ENCODE data around the gene ANKRD52. TPM values are rescaled to one million over a fixed set of nuclear protein-coding genes. Genes with fewer than 3 reads are reported as not detected.

Gene ANKRD52
- total and polyA plus RNA-seq, 9 of the 15 experiments (the other 6 are each of a cell fraction or from before 2014, with no cell fraction given), result 0.52 to 46.8 (median 7.9) TPM

DNA sequence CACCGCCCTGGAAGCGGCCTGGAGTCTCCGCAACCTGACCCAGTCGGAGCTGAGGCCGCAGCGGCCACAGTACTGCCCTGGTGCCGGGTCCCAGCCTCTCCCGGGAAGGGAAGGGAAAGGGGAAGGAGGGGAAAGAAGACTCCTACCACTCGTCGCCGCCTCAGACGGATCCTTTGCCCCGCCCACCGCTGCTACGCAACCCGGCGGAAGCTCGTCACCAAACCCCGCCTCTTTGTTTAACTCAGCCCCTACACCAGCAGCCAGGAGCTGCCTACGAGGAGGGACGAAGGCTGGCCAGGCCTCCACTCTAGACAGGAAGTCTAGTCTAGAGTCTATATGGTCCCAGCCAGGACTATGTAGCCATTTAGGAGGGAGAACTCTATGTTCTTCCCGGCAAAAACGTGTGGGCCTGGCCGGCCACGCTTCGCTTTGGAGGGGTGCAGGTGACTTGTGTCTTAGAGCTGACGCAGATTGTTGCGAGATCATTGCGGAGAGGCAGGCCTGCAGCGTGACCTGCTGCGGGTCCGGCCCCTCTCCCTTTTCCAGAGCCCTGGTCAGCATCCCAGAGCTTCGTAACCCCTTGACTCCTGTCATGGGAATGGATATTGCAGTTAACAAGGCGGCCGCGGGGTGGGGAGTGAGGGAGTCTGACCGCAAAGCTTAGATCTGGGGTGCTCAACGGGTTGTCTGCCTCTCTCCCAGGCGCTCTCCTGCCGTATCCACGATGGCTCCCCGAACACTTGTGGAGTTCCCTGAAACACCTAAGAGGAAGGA, 36.2 kb downstream of the ANKRD52 start, which contains the start of gene RNF41 (continued):
- TF ChIP-seq RUNX1 (IDR thresholded peaks at IDR 0.05; ENCODE audit: low read depth) (no peak), ZSCAN32 (CRISPR knock-in tag; IDR thresholded peaks at IDR 0.05) (no peak), ZNF79 (CRISPR knock-in tag; IDR thresholded peaks at IDR 0.05; ENCODE audit: low read depth) (no peak), SMAD1 (IDR thresholded peaks at IDR 0.05; ENCODE audit: low read depth, low read length, partially characterized antibody) (no peak), ZNF444 (CRISPR knock-in tag; IDR thresholded peaks at IDR 0.05) (no peak), SIN3A (IDR thresholded peaks at IDR 0.05; ENCODE audit: borderline replicate concordance in 2 of 2, control insufficient read depth in 1 of 2, low read depth in 2 of 2, low read length in 2 of 2) (no peak; a peak in 1 of 4 replicates), SLC30A9 (CRISPR knock-in tag; IDR thresholded peaks at IDR 0.05) (no peak), RFX1 (IDR thresholded peaks at IDR 0.05) (peak; percentile 87), CBFA2T2 (conservative IDR thresholded peaks at IDR 0.05) (no peak), ZNF561 (CRISPR knock-in tag; conservative IDR thresholded peaks at IDR 0.05) (no peak), SRSF1 (IDR thresholded peaks at IDR 0.05; ENCODE audit: low read depth, low read length) (no peak), ZKSCAN8 (CRISPR knock-in tag; IDR thresholded peaks at IDR 0.05) (no peak)
- TF ChIP-seq, protein P1, sequence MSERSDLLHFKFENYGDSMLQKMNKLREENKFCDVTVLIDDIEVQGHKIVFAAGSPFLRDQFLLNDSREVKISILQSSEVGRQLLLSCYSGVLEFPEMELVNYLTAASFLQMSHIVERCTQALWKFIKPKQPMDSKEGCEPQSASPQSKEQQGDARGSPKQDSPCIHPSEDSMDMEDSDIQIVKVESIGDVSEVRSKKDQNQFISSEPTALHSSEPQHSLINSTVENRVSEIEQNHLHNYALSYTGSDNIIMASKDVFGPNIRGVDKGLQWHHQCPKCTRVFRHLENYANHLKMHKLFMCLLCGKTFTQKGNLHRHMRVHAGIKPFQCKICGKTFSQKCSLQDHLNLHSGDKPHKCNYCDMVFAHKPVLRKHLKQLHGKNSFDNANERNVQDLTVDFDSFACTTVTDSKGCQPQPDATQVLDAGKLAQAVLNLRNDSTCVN (CRISPR knock-in tag; IDR thresholded peaks at IDR 0.05), result no peak
- TF ChIP-seq, protein P2, sequence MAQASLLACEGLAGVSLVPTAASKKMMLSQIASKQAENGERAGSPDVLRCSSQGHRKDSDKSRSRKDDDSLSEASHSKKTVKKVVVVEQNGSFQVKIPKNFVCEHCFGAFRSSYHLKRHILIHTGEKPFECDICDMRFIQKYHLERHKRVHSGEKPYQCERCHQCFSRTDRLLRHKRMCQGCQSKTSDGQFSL (CRISPR knock-in tag; IDR thresholded peaks at IDR 0.05), result peak; percentile 47; the same call in 1 of the 2 replicates
- TF ChIP-seq, protein P2 (tag; IDR thresholded peaks at IDR 0.05), result no peak
- TF ChIP-seq, protein P3, sequence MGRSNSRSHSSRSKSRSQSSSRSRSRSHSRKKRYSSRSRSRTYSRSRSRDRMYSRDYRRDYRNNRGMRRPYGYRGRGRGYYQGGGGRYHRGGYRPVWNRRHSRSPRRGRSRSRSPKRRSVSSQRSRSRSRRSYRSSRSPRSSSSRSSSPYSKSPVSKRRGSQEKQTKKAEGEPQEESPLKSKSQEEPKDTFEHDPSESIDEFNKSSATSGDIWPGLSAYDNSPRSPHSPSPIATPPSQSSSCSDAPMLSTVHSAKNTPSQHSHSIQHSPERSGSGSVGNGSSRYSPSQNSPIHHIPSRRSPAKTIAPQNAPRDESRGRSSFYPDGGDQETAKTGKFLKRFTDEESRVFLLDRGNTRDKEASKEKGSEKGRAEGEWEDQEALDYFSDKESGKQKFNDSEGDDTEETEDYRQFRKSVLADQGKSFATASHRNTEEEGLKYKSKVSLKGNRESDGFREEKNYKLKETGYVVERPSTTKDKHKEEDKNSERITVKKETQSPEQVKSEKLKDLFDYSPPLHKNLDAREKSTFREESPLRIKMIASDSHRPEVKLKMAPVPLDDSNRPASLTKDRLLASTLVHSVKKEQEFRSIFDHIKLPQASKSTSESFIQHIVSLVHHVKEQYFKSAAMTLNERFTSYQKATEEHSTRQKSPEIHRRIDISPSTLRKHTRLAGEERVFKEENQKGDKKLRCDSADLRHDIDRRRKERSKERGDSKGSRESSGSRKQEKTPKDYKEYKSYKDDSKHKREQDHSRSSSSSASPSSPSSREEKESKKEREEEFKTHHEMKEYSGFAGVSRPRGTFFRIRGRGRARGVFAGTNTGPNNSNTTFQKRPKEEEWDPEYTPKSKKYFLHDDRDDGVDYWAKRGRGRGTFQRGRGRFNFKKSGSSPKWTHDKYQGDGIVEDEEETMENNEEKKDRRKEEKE (IDR thresholded peaks at IDR 0.05; ENCODE audit: borderline replicate concordance in 1 of 2, control insufficient read depth in 1 of 2, low read depth in 2 of 2, low read length in 1 of 2), result no peak
- TF ChIP-seq, protein P4, sequence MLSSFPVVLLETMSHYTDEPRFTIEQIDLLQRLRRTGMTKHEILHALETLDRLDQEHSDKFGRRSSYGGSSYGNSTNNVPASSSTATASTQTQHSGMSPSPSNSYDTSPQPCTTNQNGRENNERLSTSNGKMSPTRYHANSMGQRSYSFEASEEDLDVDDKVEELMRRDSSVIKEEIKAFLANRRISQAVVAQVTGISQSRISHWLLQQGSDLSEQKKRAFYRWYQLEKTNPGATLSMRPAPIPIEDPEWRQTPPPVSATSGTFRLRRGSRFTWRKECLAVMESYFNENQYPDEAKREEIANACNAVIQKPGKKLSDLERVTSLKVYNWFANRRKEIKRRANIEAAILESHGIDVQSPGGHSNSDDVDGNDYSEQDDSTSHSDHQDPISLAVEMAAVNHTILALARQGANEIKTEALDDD (IDR thresholded peaks at IDR 0.05), result peak; percentile 75; the same call in 1 of the 2 replicates
- TF ChIP-seq, protein P5, sequence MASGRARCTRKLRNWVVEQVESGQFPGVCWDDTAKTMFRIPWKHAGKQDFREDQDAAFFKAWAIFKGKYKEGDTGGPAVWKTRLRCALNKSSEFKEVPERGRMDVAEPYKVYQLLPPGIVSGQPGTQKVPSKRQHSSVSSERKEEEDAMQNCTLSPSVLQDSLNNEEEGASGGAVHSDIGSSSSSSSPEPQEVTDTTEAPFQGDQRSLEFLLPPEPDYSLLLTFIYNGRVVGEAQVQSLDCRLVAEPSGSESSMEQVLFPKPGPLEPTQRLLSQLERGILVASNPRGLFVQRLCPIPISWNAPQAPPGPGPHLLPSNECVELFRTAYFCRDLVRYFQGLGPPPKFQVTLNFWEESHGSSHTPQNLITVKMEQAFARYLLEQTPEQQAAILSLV (tag; IDR thresholded peaks at IDR 0.05), result no peak

Data from K562 (cell line).